ENCODE data around the gene RHCE.

DNA sequence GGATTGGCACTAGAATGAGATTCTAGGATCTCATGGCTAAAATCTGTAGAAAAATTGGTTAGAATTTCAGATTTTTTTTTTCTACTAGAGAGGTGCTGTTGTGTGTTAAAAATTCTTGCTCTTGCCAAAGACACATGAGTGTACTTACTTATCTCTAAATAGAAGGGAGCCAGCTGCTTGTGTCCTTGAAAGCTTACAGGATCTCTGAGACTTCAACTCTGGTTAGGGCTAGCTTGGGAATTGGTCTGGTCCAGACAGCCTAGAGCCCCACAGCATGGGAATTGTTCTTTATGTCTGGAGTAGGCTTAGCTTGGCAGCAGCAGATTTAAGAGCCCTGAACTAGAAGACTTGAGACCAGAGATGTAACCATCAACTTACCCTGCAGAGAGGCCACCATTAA lies 47.4 kb upstream of the RHCE start:
- no peak for TF ChIP-seq ZNF530 (tag by site-specific recombination; IDR thresholded peaks at IDR 0.05; ENCODE audit: low read depth)
- TF ChIP-seq, protein P1, sequence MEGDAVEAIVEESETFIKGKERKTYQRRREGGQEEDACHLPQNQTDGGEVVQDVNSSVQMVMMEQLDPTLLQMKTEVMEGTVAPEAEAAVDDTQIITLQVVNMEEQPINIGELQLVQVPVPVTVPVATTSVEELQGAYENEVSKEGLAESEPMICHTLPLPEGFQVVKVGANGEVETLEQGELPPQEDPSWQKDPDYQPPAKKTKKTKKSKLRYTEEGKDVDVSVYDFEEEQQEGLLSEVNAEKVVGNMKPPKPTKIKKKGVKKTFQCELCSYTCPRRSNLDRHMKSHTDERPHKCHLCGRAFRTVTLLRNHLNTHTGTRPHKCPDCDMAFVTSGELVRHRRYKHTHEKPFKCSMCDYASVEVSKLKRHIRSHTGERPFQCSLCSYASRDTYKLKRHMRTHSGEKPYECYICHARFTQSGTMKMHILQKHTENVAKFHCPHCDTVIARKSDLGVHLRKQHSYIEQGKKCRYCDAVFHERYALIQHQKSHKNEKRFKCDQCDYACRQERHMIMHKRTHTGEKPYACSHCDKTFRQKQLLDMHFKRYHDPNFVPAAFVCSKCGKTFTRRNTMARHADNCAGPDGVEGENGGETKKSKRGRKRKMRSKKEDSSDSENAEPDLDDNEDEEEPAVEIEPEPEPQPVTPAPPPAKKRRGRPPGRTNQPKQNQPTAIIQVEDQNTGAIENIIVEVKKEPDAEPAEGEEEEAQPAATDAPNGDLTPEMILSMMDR (tag by site-specific recombination; IDR thresholded peaks at IDR 0.05) = no peak
- TF ChIP-seq ZNF404 (tag by site-specific recombination; IDR thresholded peaks at IDR 0.05) = no peak
- no peak for TF ChIP-seq ZBTB7A (tag by site-specific recombination; IDR thresholded peaks at IDR 0.05; ENCODE audit: low read depth)
- TF ChIP-seq, protein P2, sequence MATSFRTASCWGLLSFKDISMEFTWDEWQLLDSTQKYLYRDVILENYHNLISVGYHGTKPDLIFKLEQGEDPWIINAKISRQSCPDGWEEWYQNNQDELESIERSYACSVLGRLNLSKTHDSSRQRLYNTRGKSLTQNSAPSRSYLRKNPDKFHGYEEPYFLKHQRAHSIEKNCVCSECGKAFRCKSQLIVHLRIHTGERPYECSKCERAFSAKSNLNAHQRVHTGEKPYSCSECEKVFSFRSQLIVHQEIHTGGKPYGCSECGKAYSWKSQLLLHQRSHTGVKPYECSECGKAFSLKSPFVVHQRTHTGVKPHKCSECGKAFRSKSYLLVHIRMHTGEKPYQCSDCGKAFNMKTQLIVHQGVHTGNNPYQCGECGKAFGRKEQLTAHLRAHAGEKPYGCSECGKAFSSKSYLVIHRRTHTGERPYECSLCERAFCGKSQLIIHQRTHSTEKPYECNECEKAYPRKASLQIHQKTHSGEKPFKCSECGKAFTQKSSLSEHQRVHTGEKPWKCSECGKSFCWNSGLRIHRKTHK (tag by site-specific recombination; IDR thresholded peaks at IDR 0.05) = no peak
- TF ChIP-seq ZNF350 (tag by site-specific recombination; IDR thresholded peaks at IDR 0.05) = no peak
- TF ChIP-seq, protein P3, sequence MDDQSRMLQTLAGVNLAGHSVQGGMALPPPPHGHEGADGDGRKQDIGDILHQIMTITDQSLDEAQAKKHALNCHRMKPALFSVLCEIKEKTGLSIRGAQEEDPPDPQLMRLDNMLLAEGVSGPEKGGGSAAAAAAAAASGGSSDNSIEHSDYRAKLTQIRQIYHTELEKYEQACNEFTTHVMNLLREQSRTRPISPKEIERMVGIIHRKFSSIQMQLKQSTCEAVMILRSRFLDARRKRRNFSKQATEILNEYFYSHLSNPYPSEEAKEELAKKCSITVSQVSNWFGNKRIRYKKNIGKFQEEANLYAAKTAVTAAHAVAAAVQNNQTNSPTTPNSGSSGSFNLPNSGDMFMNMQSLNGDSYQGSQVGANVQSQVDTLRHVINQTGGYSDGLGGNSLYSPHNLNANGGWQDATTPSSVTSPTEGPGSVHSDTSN (CRISPR knock-in tag; IDR thresholded peaks at IDR 0.05) = no peak
- TF ChIP-seq, protein P4, sequence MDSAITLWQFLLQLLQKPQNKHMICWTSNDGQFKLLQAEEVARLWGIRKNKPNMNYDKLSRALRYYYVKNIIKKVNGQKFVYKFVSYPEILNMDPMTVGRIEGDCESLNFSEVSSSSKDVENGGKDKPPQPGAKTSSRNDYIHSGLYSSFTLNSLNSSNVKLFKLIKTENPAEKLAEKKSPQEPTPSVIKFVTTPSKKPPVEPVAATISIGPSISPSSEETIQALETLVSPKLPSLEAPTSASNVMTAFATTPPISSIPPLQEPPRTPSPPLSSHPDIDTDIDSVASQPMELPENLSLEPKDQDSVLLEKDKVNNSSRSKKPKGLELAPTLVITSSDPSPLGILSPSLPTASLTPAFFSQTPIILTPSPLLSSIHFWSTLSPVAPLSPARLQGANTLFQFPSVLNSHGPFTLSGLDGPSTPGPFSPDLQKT (IDR thresholded peaks at IDR 0.05; ENCODE audit: borderline replicate concordance, low read depth, low read length) = no peak
- no peak for TF ChIP-seq ZNF214 (tag by site-specific recombination; IDR thresholded peaks at IDR 0.05; ENCODE audit: borderline replicate concordance)

All from HEK293 (cell line).